Measurements from ENCODE around the gene ELMO1.
A peak's percentile ranks its signal among the peaks of the same experiment; 100 is the strongest.

The ELMO1 gene

DNA sequence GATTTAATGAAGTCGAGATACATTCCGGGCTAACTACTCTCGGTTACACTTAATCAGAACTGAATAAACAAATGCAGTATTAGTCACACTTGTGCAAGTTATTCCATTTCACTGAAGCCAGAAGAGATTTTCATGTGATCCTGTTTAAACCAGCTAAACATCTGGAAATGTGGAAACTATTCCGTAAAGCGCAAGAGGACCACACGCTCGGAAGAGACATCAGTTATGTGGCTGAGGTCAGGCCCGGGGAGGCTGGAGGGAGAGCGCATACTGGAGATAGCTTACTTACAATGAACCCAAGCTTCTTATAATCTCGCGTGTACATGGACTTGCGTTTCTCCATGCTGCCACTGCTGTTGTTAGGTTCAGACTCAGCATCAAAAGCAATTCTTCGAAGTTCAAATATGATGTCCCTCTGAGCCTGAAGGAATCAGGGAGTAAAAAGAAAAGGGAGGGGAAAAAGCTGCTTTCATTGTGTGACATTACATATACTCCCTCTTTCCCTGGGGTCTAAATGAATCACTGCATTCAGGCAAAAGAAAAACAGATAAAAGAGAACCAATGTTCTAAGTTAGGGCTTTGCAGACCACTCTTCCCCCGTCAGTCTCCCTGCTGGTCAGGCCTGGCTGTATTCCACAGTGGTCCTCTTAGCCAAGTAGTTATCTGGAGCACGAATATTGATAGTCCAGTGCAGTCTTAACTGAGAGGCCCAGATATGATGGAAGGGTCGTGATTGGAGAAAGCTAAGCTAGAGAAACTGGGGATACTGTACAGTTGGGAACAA, 237.4 kb downstream of the ELMO1 start:
- no peak for DNase-seq

GRCh38 chr7:37209195-37209594, 239.5 kb downstream of the ELMO1 start:
- no peak for DNase-seq

GRCh38 chr7:37208528-37208927, 240.1 kb downstream of the ELMO1 start:
- peak; percentile 79 to 89 (median 86) for DNase-seq

DNA sequence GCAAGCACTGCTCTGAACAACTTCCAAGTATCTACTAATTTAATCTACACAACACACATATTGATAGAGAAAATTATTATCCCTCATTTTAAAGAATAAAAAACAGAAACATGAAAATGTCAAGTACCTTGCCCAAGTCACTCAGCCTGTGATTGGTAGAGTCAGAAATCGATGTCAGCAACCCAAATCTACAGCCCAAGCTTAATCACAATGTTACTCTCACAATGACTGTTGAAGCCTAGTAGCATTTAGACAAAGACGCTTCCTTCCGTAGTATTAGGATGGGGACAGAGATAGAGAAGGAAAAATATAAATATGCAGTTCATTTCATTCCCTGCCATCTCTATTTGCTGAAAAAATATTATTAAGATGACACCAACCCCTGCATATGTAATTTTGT, 242.5 kb downstream of the ELMO1 start:
- no peak for DNase-seq

- DNase-seq: no peak
Measured at GRCh38 chr7:37205451-37205850, 243.2 kb downstream of the ELMO1 start.

- DNase-seq: no peak
Measured at GRCh38 chr7:37201876-37202198, 246.8 kb downstream of the ELMO1 start.

- peak; percentile 84 to 87 (median 87) for DNase-seq
Measured at GRCh38 chr7:37201003-37201875, 247.4 kb downstream of the ELMO1 start.

- peak; percentile 76 to 91 (median 86) for DNase-seq
Measured at GRCh38 chr7:37198906-37199485, 249.7 kb downstream of the ELMO1 start.

- no peak for DNase-seq
Measured at GRCh38 chr7:37198041-37198905, 250.4 kb downstream of the ELMO1 start.

DNA sequence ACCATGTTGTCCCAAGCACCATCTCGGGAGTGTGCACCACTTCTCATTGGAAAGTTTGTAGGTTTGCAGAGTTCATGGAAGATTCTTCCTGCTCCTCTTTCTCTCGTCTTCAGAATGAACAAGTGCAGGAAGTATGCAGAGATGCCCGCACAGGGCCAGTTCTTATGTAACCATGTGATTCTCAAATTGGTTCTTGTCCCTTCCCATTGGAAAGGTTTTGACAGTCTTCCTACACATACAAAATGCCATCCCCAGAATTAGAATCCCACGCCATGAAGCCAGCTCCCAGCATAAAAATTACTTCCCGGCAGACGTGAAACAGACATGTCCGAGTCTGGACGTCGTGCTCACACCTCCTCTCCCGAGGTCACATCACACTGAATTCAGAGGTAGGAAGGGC, 251.6 kb downstream of the ELMO1 start:
- DNase-seq: no peak

DNA sequence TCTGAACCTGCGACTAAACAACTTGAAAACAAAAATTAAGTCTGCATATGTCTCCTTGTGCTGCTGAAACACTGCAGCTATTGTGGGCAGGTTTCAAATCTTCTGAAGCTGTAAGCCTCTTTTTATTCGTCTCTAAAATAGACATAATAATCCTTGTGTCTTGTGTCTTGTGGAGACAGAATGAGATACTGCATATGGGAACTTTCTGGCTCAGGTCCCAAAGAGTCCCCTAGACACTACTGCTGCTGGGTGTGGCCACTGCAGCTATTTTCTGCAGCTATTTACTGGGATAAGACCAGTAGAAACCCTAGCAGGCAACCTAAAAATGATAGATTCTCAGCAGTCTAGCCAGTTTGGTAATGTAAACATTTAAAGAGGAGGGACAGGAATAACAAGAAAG, 252.0 kb downstream of the ELMO1 start:
- no peak for DNase-seq

- no peak for DNase-seq
Measured at GRCh38 chr7:37195388-37195787, 253.3 kb downstream of the ELMO1 start.

GRCh38 chr7:37194943-37195342, 253.7 kb downstream of the ELMO1 start:
- DNase-seq: no peak

DNA sequence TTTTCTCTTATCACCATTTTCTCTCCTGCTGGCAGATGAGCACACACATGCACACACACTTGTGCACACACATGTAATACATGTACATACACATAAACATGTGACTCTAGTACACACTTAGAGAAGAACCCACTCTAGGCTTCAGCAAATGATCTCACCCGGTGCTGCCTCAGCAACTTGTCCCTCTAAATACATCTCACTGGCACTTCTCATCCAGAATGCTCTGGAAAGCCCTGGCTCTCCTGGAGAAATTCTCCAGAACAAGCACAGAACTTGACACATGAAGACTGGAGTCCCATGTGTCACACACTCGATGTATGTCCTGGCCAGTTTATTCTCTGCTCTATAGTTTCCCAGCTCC, 254.9 kb downstream of the ELMO1 start:
- DNase-seq: no peak

GRCh38 chr7:37193087-37193774, 255.4 kb downstream of the ELMO1 start:
- DNase-seq: no peak

- DNase-seq: no peak
Measured at GRCh38 chr7:37191797-37192196, 256.9 kb downstream of the ELMO1 start.

GRCh38 chr7:37187179-37187578, 261.5 kb downstream of the ELMO1 start:
- no peak for DNase-seq

- DNase-seq: peak in 2 of 3 donors; percentile 36 to 42
Measured at GRCh38 chr7:37186753-37187152, 261.9 kb downstream of the ELMO1 start.

GRCh38 chr7:37181550-37181932, 267.1 kb downstream of the ELMO1 start:
- DNase-seq: peak in 1 of 3 donors; percentile 21

DNA sequence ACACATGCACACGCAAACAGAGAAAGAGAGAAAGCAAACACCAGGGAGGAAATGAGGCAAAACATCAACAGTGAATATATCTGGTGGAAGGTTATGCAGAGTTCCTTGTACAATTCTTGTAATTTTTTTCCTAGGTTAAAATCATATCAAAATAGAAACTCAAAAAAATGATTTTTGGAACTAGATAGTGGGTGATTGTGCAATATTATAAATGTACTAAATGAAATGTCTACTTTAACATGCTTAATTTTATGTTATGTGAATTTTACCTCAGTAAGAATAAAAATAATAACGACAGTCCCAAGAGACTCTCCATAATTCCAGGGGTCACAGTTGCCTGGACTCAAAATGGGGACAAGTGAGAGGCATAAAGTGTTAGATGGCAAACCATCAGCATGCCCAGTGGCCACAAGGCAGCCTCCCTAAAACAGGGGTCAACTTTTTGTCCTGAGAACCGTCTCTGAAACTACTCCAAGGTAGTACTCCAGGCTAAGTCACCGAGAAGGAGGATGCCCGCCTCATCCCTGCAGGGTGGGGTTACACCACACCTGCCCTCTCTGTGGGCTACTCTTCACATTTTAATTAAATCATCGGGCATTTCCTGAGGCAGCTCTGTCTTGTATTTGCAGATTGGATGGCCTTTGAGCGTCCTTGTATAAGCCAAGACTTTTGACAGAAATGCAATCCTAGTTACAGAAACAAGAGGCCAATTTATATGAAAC, 267.7 kb downstream of the ELMO1 start:
- DNase-seq: no peak

DNA sequence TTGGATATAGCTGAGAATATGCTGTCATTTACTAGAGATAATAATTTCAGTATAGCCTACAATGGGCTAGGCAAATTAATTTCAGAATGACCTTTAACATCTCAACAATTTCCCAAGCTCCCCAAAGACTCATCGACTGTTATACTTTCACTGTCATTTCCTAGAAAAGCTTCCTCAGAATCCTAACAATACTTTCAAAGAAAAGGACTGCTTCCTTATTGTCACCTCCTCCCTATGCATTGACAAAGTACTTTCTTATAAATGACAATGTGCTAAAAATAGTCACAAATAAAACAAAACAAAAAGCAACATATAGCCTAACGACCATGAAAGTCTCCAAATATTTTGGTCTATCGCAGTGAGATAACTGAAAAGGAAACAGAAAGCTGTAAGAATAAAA, 272.6 kb downstream of the ELMO1 start:
- no peak for DNase-seq

GRCh38 chr7:37174460-37174859, 274.2 kb downstream of the ELMO1 start:
- no peak for DNase-seq
